Fibroblast of peridontal ligament (primary cell): ENCODE data around the gene TP53I13.

Experiments
- DNase-seq: peaks from one replicate; pipeline ENCODE4 v3.0.0-alpha.2; 2010; ENCODE audit errors: extremely low read depth

TP53I13 gene

DNA sequence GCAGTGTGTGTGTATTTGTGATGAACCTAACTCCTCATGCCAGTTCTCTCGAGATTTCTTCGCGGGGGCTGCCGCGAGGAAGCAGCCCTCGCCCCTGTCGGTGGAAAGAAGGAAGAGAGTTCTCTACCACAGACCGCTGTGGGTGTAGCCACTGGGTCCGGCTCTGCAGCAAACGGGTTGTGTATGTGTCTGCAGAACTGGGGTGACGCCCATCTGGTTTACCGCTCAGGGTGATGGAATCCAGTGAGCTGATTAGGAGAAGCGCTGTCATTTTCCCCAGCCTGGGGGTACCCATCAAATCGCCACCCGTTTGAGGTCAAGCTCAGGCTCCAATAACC, 46.5 kb downstream of the TP53I13 start:
- DNase-seq = no peak

- peak; percentile 66 for DNase-seq
Measured at GRCh38 chr17:29615492-29616299, 47.2 kb downstream of the TP53I13 start.

DNA sequence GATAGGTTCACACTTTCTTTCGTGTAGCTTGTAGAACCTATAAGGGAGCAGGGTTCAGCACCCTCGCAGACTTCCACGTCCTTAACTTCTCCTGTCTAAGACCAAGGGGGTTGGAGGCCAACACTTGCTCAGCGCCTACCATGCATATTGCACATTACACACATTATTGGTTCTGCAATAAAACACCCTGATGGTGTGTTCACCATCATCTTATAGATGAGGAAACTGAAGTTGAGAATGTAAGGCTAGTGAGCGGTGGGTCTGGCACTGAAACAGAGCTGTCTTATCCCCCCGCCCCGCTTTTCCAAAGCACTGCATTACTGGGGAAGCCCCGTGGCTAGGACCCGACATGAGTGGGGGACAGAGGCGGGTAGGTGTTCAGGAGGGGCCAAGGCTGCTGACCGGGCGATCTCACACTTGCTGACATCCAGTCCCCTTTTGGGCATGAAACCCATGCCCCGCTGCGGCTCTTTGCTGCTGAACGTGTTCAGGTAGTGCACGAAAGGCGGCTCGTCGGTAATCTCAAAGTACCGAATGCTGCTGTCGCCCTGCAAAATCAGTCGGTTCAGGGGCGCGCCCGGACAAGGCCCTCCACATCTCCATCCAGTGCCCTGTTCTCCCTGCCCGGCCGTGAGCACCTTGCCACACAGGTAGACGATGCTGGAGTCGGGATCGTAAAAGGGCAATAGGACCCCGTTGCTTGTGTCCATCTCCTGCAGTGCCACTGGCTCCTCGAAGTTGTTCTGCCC, 48.0 kb downstream of the TP53I13 start:
- DNase-seq = no peak

DNA sequence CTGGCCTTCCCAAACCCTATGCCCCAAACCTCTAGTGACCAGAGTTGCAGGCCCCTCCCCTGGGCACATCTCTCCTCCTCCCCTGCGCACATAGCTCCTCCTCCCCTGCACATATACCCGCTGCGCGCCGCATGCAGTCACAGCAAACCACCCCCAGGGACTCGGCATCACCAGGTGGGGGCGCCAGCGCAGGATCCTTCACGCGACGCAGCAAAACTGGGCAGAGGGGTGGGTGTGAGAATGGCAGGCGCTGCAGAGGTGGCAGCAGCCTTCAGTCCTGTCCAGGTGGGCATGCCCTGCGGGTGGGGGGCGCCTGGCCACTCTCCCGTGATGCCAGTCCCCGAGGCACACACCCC, 48.6 kb downstream of the TP53I13 start:
- peak; percentile 37 for DNase-seq

DNA sequence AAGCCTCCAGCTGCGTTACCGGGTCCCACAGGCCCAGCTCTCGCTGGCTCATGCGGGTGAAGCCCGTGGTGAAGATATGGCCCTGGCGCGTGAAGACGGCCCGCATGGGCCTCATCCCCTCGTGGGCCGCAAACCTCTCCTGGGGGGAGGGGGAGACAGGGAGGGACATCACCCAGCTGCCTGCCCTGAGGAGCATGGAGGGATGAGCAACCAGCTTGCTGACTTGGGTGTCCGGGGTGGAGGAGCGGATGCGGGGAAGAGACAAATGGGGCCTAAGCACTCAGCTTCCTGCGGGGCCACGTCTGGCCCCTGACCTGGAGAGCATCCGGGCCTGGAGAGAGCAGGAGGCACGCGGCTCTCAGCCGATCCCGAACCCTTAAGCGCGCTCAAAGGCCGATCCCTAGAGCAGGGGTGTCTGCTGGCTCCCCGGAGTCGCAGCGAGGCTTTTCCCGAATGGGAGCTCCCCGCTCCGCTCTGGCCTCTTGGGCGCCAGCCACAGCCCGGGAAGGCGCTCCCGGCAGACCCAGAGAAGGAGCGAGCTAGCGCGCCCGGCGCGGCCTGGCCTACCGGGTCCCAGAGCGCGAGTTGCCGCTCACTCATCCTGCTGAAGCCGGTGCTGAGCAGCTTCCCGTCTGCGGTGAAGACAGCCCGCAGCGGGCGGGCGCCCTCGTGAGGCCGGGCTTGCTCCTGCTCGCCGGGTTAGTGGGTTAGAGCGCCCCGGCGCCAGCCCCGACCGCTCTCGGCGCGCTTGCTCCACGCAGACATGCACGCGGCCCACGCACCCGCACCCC, 49.2 kb downstream of the TP53I13 start:
- peak; percentile 50 for DNase-seq

DNA sequence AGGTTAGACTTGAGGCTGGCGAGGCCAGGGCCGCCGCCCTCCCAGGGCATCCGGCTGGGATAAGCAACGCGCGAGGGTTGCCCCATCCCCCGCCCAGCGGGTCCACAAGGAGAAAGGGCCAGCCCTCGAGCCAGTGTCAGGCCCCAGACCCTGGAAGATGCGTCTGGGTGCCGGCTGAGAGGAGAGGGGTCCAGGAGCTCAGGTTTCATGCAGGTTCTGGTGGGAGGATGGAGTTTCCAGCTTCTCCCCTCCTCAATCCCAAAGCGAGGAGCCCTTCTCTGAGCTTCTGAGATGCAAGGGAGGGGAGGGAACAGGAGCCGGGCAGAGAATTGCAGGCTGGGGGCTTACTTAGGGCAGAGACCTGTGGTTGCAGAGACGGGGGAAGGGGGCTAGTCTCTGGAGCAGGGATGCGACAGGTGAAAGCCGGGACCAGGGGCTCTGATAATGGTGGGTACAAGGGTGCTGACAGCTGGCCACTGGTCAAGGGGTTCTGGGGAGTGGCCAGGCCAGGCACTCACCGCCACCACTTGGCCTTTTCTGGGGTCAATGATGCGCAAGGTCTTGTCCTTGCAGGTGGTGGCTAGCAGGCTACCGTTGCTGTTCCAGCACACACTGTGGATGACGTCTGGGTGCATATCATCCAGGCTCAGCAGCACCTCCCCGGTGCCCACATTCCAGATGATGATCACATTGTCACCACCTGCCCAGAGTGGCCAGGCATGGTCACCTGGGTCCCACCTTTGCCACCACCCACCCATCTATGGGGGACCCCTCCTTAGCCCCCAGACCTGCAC, 50.0 kb downstream of the TP53I13 start:
- DNase-seq = no peak

DNA sequence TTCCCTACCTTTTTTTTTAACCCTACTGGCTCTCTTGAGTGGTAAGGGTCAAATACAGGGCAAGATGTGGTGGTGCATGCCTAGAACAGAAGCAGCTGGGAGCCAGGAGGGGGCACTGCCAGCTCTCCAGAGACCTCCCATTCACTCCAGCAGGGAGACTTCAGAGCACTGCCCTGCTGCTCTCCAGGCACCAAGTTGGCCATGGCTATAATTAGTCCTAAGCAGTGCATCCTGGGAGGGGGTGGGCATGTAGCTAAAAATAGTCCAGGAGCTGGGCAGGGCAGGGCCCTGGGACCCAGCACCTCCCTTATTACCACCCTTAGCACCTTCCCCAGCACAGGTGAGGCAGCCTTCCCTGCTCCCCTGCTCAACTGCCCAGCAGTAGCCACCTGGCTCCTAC, 50.8 kb downstream of the TP53I13 start:
- peak; percentile 33 for DNase-seq

GRCh38 chr17:29620271-29620670, 51.8 kb downstream of the TP53I13 start:
- no peak for DNase-seq

DNA sequence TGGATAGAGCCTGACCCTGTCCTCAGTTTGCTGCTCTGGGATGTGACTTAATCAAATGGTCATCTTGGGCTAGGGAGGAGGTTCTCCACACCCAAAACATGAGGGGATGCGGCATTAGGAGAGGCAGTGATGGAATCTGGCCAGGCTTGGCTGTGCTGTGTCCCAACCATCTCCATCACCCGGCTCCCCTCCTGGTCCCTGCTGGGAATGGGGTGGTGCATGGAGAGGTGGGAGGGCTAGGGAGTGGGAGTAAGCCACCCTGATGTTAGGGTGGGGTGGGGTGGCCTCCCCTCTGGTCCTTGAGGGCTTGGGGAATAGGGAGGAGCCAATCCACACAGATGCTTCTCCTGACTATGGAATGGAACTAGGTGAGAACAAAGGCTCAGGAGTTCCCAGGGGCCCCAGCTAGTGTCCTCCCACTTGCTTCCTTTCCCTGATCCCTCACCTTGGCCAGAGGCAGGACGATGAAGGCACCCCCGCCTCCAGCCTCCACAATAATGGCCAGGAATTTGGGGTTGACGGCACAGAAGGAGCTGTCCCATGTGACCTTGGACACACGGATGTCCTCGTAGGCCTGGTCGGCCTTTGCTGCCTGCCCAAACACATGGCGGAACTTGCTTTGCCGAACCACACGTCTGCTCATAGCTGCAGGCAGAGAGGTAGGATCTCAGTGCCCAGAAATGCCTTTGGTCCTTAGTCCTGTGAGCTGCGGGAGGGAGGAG, 52.4 kb downstream of the TP53I13 start:
- no peak for DNase-seq

DNA sequence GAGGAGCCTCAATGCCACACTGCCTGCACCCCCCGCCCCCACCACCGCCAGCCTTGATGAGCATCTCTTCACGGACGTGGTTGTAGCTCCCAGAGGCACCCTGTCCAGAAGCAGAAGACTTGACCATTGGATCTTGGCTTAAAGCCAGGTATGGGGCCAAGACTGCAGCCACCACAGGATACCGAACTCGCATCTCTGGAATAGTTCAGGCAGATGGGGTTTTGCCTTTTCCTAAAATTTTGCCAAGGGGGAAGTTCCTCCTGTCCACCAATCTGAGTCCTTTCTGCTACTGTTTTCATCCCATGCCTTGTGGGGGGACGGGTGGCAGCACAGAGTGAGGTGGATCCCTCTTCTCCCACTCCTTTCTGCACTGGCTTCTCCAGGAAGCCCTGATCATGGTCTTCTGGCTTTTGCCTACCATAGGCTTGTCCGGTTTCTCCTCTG, 53.3 kb downstream of the TP53I13 start:
- no peak for DNase-seq
